PC-9 (cell line): ENCODE data around the gene KCNG4.

Source experiments
- EZH2 ChIP-seq: fragments of 200-600 bp; sonication (generic); IDR thresholded peaks from 2 replicates; pipeline ENCODE4 v1.8.0; 2017; ENCODE audit warnings: antibody characterized with exemption, low read depth
- TF ChIP-seq, protein P1 (sequence below): fragments of 200-600 bp; sonication (generic); conservative IDR thresholded peaks from 2 replicates; pipeline ENCODE4 v1.6.1; 2017; ENCODE audit warnings: mixed run types, antibody characterized with exemption, mild to moderate bottlenecking, moderate library complexity

DNA sequence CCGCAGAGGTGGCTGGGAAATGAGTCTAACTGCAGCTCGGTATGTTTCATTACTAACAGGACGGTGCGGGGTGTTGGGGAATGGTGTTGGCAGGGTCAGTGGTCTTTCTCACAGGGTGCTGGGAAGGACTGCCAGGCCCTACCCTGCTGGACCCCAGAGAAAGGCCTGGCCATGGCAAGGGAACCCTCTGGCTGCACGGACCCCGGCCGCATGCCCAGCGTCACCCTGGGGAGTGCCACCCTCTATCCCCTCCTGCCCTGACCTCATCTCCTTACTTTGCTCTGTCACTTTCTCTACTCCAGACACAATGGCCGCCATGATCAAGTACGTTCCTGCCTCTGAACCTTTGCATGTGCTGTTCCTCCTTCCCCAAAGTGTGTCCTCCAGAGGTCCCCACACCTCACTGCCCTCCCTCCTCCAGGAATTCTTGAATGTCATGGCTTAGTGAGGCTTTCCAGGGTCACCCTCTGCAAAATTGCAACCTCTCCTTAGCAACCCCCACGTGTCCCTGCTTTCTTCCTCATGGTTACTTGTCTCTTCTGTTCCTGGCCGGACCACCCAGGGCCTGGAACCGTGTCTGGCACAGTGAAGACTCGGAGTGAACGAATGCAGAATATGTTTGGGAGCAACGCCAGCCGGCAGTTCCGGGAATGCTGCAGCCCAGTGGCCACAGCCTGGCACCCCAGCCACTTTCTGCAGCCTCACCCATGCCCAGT lies 33.7 kb downstream of the KCNG4 start:
- no peak for TF ChIP-seq EZH2
- TF ChIP-seq, protein P1, sequence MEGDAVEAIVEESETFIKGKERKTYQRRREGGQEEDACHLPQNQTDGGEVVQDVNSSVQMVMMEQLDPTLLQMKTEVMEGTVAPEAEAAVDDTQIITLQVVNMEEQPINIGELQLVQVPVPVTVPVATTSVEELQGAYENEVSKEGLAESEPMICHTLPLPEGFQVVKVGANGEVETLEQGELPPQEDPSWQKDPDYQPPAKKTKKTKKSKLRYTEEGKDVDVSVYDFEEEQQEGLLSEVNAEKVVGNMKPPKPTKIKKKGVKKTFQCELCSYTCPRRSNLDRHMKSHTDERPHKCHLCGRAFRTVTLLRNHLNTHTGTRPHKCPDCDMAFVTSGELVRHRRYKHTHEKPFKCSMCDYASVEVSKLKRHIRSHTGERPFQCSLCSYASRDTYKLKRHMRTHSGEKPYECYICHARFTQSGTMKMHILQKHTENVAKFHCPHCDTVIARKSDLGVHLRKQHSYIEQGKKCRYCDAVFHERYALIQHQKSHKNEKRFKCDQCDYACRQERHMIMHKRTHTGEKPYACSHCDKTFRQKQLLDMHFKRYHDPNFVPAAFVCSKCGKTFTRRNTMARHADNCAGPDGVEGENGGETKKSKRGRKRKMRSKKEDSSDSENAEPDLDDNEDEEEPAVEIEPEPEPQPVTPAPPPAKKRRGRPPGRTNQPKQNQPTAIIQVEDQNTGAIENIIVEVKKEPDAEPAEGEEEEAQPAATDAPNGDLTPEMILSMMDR: no peak
